GM18517 (cell line): ENCODE measurements around the gene ASB9.
"Not testable (repeated sequence)": the region's sequence is repeated elsewhere in the genome, so short reads cannot be mapped to it uniquely, and the experiment has no call there.

Experiments used
- ATAC-seq: cut with Tn5 transposase; IDR thresholded peaks from one replicate; pipeline ENCODE4 v1.9.1; 2021; ENCODE audit warnings: mild to moderate bottlenecking, moderate library complexity; ENCODE audit not compliant: unreplicated experiment

ASB9 gene

GRCh38 chrX:15269618-15270521 lies at the start of gene ASB9:
Gene ASB9 (minus strand): TSS chrX:15270083. CDS start chrX:15269874, 209 bp downstream.
- ATAC-seq: peak; percentile 45

GRCh38 chrX:15319075-15319474 lies 49.2 kb upstream of the ASB9 start:
- no peak for ATAC-seq

DNA sequence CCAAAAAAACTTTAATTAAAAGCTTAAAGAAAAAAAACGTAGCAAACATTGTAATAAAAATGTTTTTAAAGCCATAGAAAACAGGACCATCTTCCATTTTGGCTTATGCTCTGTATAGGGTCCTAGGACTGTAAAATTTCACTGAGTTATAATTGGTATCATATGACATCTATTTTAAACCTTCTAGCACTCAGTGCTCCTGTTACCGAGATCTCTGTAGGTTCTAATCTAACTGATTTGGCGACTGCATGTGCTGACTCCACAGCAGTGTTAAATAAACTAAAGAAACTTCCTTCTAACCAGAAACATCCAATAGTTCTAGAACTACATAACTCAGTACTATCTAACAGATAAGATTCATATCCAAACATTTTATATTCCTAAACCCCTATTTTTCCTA lies 45.6 kb upstream of the ASB9 start, which contains the start of gene ASB11:
Gene ASB11 (minus strand): TSS at position 132 of the 400 bp plus-strand sequence. CDS start 35 bp downstream, at position 97.
- no peak for ATAC-seq

DNA sequence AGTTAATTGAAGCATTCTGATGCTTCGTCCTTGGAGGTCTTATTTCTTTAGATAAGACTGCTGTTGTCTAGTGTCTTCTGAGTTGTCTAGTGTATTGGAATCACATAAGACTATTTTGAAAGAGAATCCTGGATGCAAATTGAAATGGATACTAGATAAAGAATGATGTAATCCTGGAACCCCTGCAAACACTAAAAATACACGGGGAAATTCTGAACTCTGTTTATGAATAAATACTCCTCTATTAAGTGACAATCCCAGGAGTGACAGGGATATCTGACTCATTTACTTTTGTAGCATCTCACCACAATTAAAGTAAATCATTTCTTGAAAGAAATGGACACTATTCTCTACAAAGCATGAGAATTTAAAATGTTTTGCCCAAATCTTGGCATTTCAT lies 44.6 kb upstream of the ASB9 start:
- ATAC-seq: no peak

GRCh38 chrX:15311119-15311518 lies 41.2 kb upstream of the ASB9 start:
- ATAC-seq: no peak

DNA sequence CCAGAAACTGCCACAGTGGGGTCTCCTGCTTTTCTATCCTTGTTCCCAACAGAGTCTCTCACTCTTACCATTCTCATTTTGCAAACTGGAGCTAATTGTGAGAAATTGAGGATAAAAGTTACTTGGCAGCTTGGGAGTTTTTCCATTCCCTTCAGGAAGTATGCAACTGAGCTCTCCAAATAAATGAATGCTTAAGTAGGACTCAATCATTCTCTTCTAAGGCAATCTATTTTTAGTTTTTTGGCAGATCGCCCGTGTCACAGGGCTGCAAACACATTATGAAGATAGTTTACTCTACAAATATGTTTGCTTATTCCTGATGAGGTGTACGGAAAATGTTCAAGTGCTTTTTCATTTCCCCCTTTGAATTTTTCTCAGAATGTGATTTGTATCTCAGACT lies 40.2 kb upstream of the ASB9 start:
- ATAC-seq: no peak

DNA sequence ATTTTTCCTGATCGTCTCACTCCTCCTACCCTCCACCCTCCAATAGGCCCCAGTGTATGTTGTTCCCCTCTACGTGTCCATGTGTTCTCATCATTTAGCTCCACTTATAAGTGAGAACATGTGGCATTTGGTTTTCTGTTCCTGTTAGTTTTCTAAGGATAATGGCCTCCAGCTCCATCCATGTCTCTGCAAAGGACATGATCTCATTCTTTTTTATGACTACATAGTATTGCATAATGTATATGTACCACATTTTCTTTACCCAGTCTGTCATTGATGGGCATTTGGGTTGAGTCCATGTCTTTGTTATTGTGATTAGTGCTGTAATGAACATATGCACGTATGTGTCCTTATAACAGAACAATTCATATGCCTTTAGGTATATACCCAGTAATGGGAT lies 36.0 kb upstream of the ASB9 start:
- ATAC-seq: not testable (repeated sequence)

DNA sequence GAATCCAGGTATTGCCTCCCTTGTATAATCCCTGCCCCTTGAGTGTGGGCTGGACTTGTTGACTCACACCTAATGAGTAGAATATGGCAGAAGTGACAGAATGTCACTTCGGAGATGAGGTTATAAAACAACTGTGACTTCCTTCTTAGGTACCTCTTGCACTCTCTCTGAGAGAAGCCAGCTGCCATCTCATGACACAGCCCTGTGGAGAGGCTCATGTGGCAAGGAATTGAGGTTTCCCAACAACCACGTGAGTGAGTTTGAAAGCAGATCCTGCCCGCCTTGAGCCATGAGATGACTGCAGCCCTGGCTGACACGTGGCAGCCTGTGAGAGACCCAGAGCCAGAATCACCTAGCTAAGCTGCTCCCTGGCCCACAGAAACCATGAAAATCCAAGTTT lies 32.0 kb upstream of the ASB9 start:
- no peak for ATAC-seq

DNA sequence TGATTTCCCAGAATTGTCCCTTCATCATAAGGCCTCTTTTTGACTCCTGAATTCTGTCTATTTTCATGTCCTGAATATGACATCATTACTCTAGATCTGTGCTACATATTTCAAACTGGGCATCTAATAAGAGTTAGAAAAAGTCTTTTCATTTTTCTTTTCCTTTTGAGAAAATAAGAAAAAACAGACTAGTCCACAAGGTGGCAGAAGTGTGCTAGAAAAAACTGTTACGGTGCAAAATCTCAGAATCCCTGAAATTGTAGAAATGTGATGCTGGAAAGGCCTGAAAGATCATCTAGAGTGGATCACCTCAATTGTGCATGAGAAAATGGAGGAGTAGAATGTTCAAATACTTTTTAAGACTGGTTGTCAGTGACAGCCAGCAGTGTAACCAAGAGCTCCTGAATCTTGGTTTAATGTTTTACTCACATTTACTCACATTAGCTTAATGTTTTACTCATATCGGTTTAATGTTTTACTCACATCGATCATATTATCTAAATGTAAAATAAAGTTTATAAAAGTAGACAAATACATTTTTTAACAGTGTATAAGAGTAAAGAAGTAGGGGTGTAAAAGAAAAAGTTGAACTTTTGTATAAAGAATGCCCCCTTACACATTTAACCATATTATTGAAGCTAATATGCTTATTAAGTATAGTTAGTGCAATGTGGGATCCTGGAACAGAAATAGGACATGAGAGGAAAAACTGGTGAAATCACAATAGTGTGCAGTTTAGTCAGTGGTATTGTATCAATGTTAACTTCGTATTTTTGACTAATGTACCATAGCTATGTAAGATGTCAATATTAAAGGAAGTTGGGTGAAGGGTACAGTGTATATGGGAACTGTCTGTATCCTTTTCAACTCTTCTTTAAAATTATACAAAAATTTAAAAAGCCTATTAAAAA lies 30.3 kb upstream of the ASB9 start:
- no peak for ATAC-seq

- no peak for ATAC-seq
These were observed 28.9 kb upstream of the ASB9 start for GRCh38 chrX:15298780-15299179.

- no peak for ATAC-seq
These were observed 28.3 kb upstream of the ASB9 start for GRCh38 chrX:15298201-15298600.

DNA sequence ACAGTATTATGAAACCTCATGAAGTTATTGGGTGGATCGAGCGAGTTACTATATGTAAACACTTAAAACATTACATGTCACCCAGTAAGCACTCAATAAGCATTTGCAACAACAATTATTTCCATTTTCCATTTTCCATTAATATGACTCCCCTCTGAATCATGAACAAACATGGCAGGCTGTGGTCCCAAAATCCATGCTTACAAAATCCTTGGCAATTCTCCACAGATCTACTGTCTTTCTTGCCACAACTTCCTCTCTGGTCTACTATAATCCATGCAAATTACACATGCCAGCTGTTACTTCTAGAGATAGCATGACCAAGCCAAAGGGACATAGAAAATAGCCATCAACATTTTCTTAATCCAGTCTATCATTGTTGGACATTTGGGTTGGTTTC lies 23.6 kb upstream of the ASB9 start:
- ATAC-seq: no peak

GRCh38 chrX:15292861-15293260 lies 23.0 kb upstream of the ASB9 start:
- no peak for ATAC-seq

DNA sequence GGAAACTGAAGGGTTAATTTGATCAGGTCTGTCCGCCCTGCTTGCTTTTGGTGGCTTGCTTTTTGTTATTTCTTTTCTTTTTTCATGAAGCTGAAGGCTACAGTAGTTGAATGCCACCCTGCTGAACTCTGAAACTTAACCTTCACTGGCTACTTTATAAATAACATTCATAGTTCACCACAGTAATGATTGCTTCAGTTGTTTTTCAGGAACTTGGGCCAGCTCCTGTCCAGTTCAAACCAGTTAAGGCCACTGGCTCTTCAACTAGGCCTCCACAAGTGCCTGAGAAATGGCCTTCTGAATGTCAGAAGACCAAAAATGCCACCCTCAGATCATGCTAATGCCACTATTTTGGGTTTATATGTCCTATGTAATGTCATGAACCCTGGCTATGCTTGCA lies 7.7 kb upstream of the ASB9 start:
- no peak for ATAC-seq

DNA sequence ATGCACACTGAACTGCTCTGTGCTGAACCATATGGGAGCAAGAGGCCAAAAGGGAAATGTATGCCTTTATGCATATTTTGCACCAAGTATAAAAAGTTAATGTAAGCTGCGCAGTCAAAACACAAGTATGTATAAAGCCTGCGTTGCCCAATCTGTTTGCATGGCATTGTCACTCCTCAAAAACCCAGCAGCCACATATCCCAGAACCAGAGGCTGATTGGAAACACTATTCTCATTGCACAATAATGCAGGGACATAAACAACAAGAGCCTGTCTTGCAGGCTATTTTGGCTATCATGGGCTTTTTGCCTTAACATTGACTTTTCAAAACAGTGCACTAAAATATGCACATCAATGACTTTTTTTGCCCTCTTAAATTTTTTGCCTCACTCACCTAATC lies 5.1 kb upstream of the ASB9 start:
- ATAC-seq: no peak

DNA sequence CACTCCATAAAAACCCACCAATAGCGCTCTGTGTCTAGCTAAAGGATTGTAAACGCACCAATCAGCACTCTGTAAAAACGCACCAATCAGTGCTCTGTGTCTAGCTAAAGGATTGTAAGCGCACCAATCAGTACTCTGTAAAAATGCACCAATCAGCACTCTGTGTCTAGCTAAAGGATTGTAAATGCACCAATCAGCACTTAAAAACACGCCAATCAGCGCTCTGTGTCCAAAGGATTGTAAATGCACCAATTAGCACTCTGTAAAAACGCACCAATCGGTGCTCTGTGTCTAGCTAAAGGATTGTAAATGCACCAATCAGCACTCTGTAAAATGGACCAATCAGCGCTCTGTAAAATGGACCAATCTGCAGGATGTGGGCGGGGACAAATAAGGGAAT lies 3.4 kb upstream of the ASB9 start:
- ATAC-seq: not testable (repeated sequence)

- ATAC-seq: no peak
These were observed 1.9 kb upstream of the ASB9 start for GRCh38 chrX:15271757-15272156.

DNA sequence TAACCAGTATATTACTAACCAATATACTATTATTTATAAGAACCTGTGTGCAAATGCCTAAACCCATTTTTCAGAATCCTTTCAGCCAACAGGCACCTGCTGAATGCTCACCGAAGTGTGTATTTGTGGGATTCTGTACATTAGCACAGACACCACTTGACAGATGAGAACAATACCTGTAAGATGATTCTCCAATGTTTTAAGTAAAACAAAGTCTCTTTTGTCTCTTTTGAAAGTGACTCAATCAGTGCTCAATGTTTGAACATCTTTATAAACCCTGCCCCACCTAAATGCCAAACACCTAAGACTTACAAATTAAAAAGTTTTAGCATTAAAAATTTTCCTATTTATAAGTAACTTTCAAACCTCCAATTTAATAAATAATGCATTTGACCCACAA lies 763 bp downstream of the ASB9 start:
- ATAC-seq: no peak

GRCh38 chrX:15254852-15255251 lies 15.0 kb downstream of the ASB9 start:
- no peak for ATAC-seq

DNA sequence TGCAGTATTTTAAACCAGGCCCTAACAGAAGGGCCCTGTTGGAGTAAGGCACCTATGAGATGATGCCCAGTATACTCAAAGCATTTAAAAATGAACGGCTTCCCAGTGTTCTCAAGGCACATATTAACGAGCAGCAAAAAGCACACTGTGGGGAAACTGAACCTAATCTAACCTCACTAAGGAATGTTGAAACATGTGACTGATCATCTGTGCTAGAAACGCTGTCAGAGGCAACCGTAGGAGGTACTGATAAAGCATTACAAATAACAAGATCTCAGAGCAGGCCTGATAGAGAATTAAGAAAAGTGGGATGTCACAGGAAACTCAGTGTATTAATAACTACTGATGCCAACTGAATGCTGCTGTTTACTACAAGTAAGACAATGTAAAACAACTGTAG lies 24.0 kb downstream of the ASB9 start:
- no peak for ATAC-seq

DNA sequence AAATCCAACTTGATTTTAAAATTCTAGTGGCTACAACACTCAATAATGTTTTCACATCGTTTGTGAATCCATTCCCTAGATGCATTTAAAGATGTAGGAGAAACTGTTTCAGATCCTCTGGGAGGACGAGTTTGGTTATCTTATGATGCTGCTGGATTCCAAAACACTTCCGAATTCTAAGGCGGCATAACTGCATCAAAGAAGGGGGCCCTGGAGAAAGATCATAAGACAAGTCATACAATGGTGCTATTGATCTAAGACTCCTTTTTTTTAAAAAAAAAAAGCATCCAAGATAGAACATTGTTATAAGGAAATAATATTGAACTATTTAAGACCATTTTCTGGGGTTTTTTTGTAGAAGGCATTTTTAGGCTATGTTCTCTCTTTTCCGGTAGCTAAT lies 25.5 kb downstream of the ASB9 start:
- no peak for ATAC-seq
